ENCODE results near the gene NLGN4X.

Gene NLGN4X

DNA sequence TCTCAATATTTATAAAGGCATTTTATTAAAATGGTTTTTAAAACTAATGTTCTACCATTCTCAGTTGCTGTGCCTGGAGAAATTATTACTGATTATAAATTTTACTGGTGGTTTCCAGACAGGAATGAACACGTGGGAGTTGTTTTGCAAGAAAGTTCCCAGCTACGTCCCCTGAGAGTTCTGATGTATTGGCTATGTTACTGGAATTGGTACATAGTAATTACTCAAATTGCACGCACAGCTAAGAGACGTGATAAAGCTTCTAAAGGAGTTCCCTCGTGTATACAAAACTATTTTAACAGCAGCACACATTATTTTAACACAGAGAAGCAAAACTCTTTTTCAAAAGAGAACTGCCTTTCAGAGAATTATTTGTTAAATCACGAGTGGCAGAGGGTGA, 292.2 kb downstream of the NLGN4X start:
- H3K36me3 ChIP-seq (ENCODE audit: low read length): no peaks in the 10 kb centered on the region
- no peaks in the 10 kb centered on the region for H3K27me3 ChIP-seq (ENCODE audit: low read length)
- H3K79me2 ChIP-seq (ENCODE audit: insufficient read depth, low read length): no peaks in the 10 kb centered on the region
- H3K4me3 ChIP-seq (ENCODE audit: insufficient read depth, low read length, poor library complexity, severe bottlenecking): no peak overlapping the region
- H2AFZ ChIP-seq (ENCODE audit: low read depth, low read length, severe bottlenecking): no peak overlapping the region
- no peak overlapping the region for H3K4me2 ChIP-seq (ENCODE audit: low read depth, low read length, poor library complexity, severe bottlenecking)
- no peak overlapping the region for H3K27ac ChIP-seq (ENCODE audit: low read depth, low read length)
- no peaks in the 10 kb centered on the region for H3K9me3 ChIP-seq (ENCODE audit: insufficient read depth, low read length)
- no peaks in the 10 kb centered on the region for H3K9me2 ChIP-seq (replicated peaks; ENCODE audit: insufficient read depth, low read length)
- H3F3A ChIP-seq (ENCODE audit: insufficient read depth): no peaks in the 10 kb centered on the region
- H4K20me1 ChIP-seq (ENCODE audit: low read depth, low read length): no peaks in the 10 kb centered on the region
- TF ChIP-seq, protein P1, sequence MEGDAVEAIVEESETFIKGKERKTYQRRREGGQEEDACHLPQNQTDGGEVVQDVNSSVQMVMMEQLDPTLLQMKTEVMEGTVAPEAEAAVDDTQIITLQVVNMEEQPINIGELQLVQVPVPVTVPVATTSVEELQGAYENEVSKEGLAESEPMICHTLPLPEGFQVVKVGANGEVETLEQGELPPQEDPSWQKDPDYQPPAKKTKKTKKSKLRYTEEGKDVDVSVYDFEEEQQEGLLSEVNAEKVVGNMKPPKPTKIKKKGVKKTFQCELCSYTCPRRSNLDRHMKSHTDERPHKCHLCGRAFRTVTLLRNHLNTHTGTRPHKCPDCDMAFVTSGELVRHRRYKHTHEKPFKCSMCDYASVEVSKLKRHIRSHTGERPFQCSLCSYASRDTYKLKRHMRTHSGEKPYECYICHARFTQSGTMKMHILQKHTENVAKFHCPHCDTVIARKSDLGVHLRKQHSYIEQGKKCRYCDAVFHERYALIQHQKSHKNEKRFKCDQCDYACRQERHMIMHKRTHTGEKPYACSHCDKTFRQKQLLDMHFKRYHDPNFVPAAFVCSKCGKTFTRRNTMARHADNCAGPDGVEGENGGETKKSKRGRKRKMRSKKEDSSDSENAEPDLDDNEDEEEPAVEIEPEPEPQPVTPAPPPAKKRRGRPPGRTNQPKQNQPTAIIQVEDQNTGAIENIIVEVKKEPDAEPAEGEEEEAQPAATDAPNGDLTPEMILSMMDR (IDR thresholded peaks at IDR 0.05; ENCODE audit: insufficient read depth, low read length, poor library complexity, severe bottlenecking): no peak
- TF ChIP-seq EZH2phosphoT487 (conservative IDR thresholded peaks at IDR 0.05; ENCODE audit: low read length): no peak
- H3K9ac ChIP-seq (ENCODE audit: low read length): no peak overlapping the region

DNA sequence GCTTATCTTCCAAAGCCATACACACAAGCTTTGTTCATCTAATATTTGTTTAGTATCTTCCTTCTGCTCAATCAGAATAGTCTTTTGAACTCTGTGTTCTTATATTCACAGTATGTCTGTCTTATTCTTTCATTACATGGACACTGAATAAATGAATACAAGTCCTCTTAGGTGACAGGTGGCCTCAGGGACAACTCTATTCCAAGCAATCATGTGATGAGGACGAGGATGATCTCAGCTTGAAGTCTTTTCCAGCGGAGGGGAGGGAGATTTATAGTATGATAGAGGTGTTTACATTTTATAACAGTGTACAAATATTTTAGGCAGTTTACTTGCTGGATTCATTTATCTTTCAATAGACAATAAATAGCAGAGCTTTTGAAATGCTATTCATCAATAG, 300.4 kb downstream of the NLGN4X start:
- Histone ChIP-seq H3K79me2 (ENCODE audit: insufficient read depth, low read length) (no peaks in the 10 kb centered on the region), H3K27ac (ENCODE audit: low read depth, low read length) (no peak overlapping the region), H4K20me1 (ENCODE audit: low read depth, low read length) (no peaks in the 10 kb centered on the region), H3K4me2 (ENCODE audit: low read depth, low read length, poor library complexity, severe bottlenecking) (no peak overlapping the region), H3K27me3 (ENCODE audit: low read length) (no peaks in the 10 kb centered on the region), H3K36me3 (ENCODE audit: low read length) (no peaks in the 10 kb centered on the region), H3K9me3 (ENCODE audit: insufficient read depth, low read length) (no peaks in the 10 kb centered on the region), H3K9ac (ENCODE audit: low read length) (no peak overlapping the region), H3K4me3 (ENCODE audit: insufficient read depth, low read length, poor library complexity, severe bottlenecking) (no peak overlapping the region), H3K9me2 (replicated peaks; ENCODE audit: insufficient read depth, low read length) (no peaks in the 10 kb centered on the region), H2AFZ (ENCODE audit: low read depth, low read length, severe bottlenecking) (no peak overlapping the region), H3F3A (ENCODE audit: insufficient read depth) (no peaks in the 10 kb centered on the region)
- TF ChIP-seq, protein P1 (IDR thresholded peaks at IDR 0.05; ENCODE audit: insufficient read depth, low read length, poor library complexity, severe bottlenecking): no peak

DNA sequence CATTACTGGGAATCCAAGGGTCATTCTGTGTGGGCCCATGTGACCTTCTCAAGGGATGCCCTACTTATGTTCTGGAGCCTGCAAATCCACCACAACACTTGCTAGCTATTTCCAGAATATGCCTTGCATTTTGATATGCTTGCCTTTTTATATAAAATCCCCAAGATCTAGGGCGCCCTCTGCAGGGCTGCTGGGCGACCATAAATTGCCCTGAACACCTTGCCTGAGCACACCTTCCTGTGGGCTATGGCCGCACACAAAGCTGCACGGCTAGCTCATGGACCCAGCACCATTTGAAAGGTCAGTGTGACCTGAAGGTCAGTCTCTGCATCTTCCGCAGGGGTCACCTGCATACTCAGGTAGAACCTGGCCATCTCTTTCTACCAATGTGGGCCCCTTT, 311.7 kb downstream of the NLGN4X start:
- Histone ChIP-seq H3K9me3 (ENCODE audit: insufficient read depth, low read length) (no peaks in the 10 kb centered on the region), H2AFZ (ENCODE audit: low read depth, low read length, severe bottlenecking) (no peak overlapping the region), H3K9ac (ENCODE audit: low read length) (no peak overlapping the region), H3K4me2 (ENCODE audit: low read depth, low read length, poor library complexity, severe bottlenecking) (no peak overlapping the region), H4K20me1 (ENCODE audit: low read depth, low read length) (no peaks in the 10 kb centered on the region), H3K79me2 (ENCODE audit: insufficient read depth, low read length) (no peaks in the 10 kb centered on the region), H3F3A (ENCODE audit: insufficient read depth) (no peaks in the 10 kb centered on the region), H3K36me3 (ENCODE audit: low read length) (no peaks in the 10 kb centered on the region), H3K27me3 (ENCODE audit: low read length) (no peaks in the 10 kb centered on the region), H3K9me2 (replicated peaks; ENCODE audit: insufficient read depth, low read length) (no peaks in the 10 kb centered on the region), H3K27ac (ENCODE audit: low read depth, low read length) (no peak overlapping the region), H3K4me3 (ENCODE audit: insufficient read depth, low read length, poor library complexity, severe bottlenecking) (no peak overlapping the region)
- no peak for TF ChIP-seq EZH2phosphoT487 (conservative IDR thresholded peaks at IDR 0.05; ENCODE audit: low read length)
- TF ChIP-seq, protein P1 (IDR thresholded peaks at IDR 0.05; ENCODE audit: insufficient read depth, low read length, poor library complexity, severe bottlenecking): no peak

DNA sequence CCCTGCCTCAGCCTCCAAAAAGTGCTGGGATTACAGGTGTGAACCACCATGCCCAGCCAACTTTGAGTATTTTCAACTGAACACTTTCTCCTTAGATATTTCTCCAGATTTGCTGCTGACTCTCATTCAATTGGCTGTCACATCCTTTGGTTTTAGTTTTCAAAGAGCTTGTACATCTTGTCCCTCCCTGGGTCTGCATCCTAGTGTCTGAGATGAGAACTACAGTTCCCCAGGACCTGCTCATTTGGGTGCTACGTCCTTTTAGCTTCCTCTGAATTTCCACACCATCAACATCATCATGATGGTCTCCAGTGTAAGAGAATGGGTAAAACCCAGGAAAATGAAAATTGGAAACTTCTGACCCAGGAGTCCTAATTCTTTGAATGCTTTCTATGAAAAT, 312.9 kb downstream of the NLGN4X start:
- H3K4me3 ChIP-seq (ENCODE audit: insufficient read depth, low read length, poor library complexity, severe bottlenecking): no peak overlapping the region
- H4K20me1 ChIP-seq (ENCODE audit: low read depth, low read length): no peaks in the 10 kb centered on the region

More for the DNA sequence above, 312.9 kb downstream of the NLGN4X start:
- H3F3A ChIP-seq (ENCODE audit: insufficient read depth): no peaks in the 10 kb centered on the region
- no peaks in the 10 kb centered on the region for H3K27me3 ChIP-seq (ENCODE audit: low read length)
- no peak overlapping the region for H2AFZ ChIP-seq (ENCODE audit: low read depth, low read length, severe bottlenecking)
- no peak overlapping the region for H3K4me2 ChIP-seq (ENCODE audit: low read depth, low read length, poor library complexity, severe bottlenecking)
- no peaks in the 10 kb centered on the region for H3K79me2 ChIP-seq (ENCODE audit: insufficient read depth, low read length)
- no peaks in the 10 kb centered on the region for H3K36me3 ChIP-seq (ENCODE audit: low read length)
- no peaks in the 10 kb centered on the region for H3K9me2 ChIP-seq (replicated peaks; ENCODE audit: insufficient read depth, low read length)
- H3K9ac ChIP-seq (ENCODE audit: low read length): no peak overlapping the region
- TF ChIP-seq EZH2phosphoT487 (conservative IDR thresholded peaks at IDR 0.05; ENCODE audit: low read length): no peak
- TF ChIP-seq, protein P1 (IDR thresholded peaks at IDR 0.05; ENCODE audit: insufficient read depth, low read length, poor library complexity, severe bottlenecking): no peak
- no peak overlapping the region for H3K27ac ChIP-seq (ENCODE audit: low read depth, low read length)
- no peaks in the 10 kb centered on the region for H3K9me3 ChIP-seq (ENCODE audit: insufficient read depth, low read length)

Data from SU-DHL-6 (cell line).